ENCODE results near the gene PLAC8L1.

DNA sequence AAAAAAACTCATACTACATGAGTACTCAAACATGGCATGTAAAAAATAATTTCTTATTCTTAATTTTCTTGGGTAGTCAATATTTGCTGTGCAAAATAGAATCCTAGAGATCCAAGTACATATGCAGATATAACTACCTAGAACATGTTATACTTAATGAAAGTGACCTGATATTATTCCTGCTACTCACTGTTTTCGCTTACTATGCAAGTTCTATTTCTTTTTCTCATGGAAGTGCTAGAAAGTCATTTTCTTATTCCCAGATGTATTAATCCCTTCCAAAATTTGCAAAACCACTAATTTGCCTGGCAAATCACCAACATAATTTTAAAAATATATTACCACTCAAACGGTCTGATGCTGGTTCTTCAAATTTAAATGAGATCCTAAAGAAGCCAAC lies 19.2 kb upstream of the PLAC8L1 start:
- TF ChIP-seq, protein P1, sequence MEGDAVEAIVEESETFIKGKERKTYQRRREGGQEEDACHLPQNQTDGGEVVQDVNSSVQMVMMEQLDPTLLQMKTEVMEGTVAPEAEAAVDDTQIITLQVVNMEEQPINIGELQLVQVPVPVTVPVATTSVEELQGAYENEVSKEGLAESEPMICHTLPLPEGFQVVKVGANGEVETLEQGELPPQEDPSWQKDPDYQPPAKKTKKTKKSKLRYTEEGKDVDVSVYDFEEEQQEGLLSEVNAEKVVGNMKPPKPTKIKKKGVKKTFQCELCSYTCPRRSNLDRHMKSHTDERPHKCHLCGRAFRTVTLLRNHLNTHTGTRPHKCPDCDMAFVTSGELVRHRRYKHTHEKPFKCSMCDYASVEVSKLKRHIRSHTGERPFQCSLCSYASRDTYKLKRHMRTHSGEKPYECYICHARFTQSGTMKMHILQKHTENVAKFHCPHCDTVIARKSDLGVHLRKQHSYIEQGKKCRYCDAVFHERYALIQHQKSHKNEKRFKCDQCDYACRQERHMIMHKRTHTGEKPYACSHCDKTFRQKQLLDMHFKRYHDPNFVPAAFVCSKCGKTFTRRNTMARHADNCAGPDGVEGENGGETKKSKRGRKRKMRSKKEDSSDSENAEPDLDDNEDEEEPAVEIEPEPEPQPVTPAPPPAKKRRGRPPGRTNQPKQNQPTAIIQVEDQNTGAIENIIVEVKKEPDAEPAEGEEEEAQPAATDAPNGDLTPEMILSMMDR (IDR thresholded peaks at IDR 0.05): no peak
- TF ChIP-seq, protein P2, sequence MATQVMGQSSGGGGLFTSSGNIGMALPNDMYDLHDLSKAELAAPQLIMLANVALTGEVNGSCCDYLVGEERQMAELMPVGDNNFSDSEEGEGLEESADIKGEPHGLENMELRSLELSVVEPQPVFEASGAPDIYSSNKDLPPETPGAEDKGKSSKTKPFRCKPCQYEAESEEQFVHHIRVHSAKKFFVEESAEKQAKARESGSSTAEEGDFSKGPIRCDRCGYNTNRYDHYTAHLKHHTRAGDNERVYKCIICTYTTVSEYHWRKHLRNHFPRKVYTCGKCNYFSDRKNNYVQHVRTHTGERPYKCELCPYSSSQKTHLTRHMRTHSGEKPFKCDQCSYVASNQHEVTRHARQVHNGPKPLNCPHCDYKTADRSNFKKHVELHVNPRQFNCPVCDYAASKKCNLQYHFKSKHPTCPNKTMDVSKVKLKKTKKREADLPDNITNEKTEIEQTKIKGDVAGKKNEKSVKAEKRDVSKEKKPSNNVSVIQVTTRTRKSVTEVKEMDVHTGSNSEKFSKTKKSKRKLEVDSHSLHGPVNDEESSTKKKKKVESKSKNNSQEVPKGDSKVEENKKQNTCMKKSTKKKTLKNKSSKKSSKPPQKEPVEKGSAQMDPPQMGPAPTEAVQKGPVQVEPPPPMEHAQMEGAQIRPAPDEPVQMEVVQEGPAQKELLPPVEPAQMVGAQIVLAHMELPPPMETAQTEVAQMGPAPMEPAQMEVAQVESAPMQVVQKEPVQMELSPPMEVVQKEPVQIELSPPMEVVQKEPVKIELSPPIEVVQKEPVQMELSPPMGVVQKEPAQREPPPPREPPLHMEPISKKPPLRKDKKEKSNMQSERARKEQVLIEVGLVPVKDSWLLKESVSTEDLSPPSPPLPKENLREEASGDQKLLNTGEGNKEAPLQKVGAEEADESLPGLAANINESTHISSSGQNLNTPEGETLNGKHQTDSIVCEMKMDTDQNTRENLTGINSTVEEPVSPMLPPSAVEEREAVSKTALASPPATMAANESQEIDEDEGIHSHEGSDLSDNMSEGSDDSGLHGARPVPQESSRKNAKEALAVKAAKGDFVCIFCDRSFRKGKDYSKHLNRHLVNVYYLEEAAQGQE (IDR thresholded peaks at IDR 0.05; ENCODE audit: insufficient read depth in 1 of 2, low read depth in 2 of 2, low read length in 1 of 2): no peak

Measured in Panc1 (cell line).